HAP-1 (cell line): ENCODE data around the gene ITPR2.

ENCODE experiments used
- DNase-seq, 2 experiments: peaks; one replicate each; pipeline ENCODE4 v3.0.0-alpha.2; 2016 to 2020; ENCODE audit warnings: low spot score in 2 of 2
- H3K27me3 ChIP-seq: fragments of 250-450 bp; sonication (Bioruptor Pico); 2 replicates; pipeline ENCODE4 v1.5.1; 2020; ENCODE audit warnings: low read depth, mild to moderate bottlenecking, moderate library complexity
- H3K36me3 ChIP-seq: fragments of 250-450 bp; sonication (Bioruptor Pico); replicated peaks from 2 replicates; pipeline ENCODE4 v1.5.1; 2020; ENCODE audit warnings: mild to moderate bottlenecking
- H3K4me1 ChIP-seq: fragments of 250-450 bp; sonication (Bioruptor Pico); 2 replicates; pipeline ENCODE4 v1.5.1; 2020; ENCODE audit warnings: mild to moderate bottlenecking
- H3K4me3 ChIP-seq: fragments of 250-450 bp; sonication (Bioruptor Pico); 2 replicates; pipeline ENCODE4 v1.5.1; 2020; ENCODE audit warnings: mild to moderate bottlenecking, moderate library complexity
- H3K9me3 ChIP-seq: fragments of 250-450 bp; sonication (Bioruptor Pico); 2 replicates; pipeline ENCODE4 v1.5.1; 2020; ENCODE audit warnings: mild to moderate bottlenecking, moderate library complexity
- in situ Hi-C: fragments of 300-500 bp; cut with MboI; formaldehyde crosslinking; loops from 3 replicates; pipeline ENCODE4 v1.14.3; 2020; ENCODE audit warnings: low sequenced_read_pairs, inconsistent platforms, mixed read lengths

Gene ITPR2

DNA sequence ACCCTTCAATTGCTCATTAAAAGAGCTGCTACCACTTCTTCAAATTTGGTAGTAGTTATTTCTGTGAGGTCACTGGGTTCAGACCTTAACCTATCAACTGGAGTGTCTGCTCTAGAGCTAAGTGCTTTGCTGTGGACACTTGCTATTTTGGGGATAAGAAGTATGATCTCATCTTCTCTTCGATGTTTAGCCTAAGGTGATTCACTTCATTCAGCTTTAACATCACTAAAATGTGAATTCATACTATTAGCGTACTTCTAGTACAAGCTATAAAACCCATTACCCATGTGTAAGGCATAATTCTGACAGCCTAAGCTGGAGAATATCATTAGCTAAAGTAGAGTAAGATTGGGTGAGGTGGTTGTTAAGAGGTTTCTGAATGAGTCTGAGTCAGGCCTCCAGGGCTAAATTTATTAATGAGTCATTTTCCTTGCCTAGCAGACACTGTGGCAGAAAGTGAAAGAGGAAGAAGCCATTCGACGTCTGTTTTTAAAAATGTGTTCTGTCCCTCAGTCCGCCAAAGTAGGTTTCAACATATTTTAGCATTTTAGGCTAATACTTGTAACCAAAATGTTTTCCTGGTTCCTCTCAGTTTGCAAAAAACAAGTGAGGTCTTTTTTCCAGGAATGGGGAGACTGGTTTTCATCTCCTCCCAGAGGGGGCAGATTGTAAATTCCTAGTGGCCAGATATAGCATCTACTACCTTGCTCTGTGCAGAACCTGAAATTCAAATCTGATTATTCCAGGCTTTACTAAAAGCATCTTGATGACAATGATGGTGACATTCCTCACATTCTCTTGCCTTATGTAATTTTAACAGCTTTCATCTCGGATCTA, 534.0 kb downstream of the ITPR2 start:
- Histone ChIP-seq H3K27me3 (no peaks in the 10 kb centered on the region), H3K9me3 (no peaks in the 10 kb centered on the region), H3K36me3 (no peaks in the 10 kb centered on the region), H3K4me1 (peaks cover 13% of the 10 kb centered on the region), H3K4me3 (no peak overlapping the region)
- DNase-seq: peak in 1 of 2 experiments; percentile 14
- in situ Hi-C loops: no loop called here

- no peak for DNase-seq
- Histone ChIP-seq H3K4me3 (no peak overlapping the region), H3K4me1 (peaks cover 13% of the 10 kb centered on the region), H3K36me3 (no peaks in the 10 kb centered on the region), H3K27me3 (no peaks in the 10 kb centered on the region), H3K9me3 (no peaks in the 10 kb centered on the region)
- in situ Hi-C loops: no loop called here
Observed at GRCh38 chr12:26297396-26298070, 535.5 kb downstream of the ITPR2 start.

DNA sequence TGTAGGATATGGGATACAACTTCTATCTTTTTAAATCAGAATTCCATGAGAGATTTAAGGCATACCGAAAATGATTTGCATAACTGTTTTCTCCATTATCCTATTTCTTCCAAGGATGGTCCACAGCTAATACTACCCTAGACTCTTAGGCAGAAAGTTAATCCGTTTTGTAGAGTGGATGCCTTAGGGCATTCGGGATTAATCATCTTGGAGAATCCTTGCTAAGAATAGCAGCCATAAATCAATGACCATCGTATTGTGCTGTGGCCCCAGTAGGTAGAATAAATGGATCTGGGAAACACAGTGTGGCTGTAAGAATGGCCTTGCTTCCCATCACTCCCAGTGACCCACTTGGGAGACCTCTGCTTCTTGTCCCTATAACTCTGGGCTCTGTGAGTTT, 538.0 kb downstream of the ITPR2 start:
- DNase-seq: peak; percentile 69 to 95
- Histone ChIP-seq H3K4me3 (no peak overlapping the region), H3K27me3 (no peaks in the 10 kb centered on the region), H3K36me3 (no peaks in the 10 kb centered on the region), H3K4me1 (peaks cover 13% of the 10 kb centered on the region), H3K9me3 (no peaks in the 10 kb centered on the region)
- in situ Hi-C loops: no loop called here

GRCh38 chr12:26293612-26294011, 539.4 kb downstream of the ITPR2 start:
- H3K4me1 ChIP-seq: peaks cover 13% of the 10 kb centered on the region
- H3K4me3 ChIP-seq: no peak overlapping the region
- H3K27me3 ChIP-seq: no peaks in the 10 kb centered on the region
- H3K36me3 ChIP-seq: no peaks in the 10 kb centered on the region
- in situ Hi-C loops: no loop called here
- no peaks in the 10 kb centered on the region for H3K9me3 ChIP-seq
- no peak for DNase-seq

- no peak for DNase-seq
- no peaks in the 10 kb centered on the region for H3K36me3 ChIP-seq
- in situ Hi-C loops: no loop called here
- peaks cover 13% of the 10 kb centered on the region for H3K4me1 ChIP-seq
- H3K4me3 ChIP-seq: no peak overlapping the region
- H3K9me3 ChIP-seq: no peaks in the 10 kb centered on the region
- no peaks in the 10 kb centered on the region for H3K27me3 ChIP-seq
Observed at GRCh38 chr12:26292596-26292995, 540.4 kb downstream of the ITPR2 start.

DNA sequence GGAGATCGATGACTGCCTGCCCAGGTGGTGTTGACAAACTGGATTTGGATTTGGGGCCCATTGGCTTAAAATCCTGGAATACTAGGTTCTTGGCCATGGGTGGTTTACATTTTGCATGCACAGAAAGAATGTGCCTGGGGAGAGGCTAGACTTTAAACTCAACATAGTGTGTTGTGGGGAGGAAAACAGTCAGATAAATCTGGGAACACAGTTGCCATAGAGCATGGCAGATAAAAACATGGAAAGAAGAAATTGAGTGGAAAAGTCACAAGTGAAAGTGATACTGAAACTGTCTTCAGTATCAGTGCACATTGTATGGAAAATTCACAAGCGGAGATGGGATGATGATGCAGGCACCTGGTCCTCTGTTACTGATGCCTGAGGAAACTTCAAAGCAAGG, 542.4 kb downstream of the ITPR2 start:
- Histone ChIP-seq H3K4me3 (no peak overlapping the region), H3K4me1 (peaks cover 12% of the 10 kb centered on the region), H3K27me3 (no peaks in the 10 kb centered on the region), H3K9me3 (no peaks in the 10 kb centered on the region), H3K36me3 (no peaks in the 10 kb centered on the region)
- DNase-seq: no peak
- in situ Hi-C loops: no loop called here

GRCh38 chr12:26287671-26288381, 545.2 kb downstream of the ITPR2 start:
- in situ Hi-C loops: no loop called here
- Histone ChIP-seq H3K27me3 (no peaks in the 10 kb centered on the region), H3K36me3 (no peaks in the 10 kb centered on the region), H3K4me1 (no peaks in the 10 kb centered on the region), H3K4me3 (no peak overlapping the region), H3K9me3 (no peaks in the 10 kb centered on the region)
- no peak for DNase-seq
